Pancreas (tissue), 10 donors: ENCODE data around the gene COL21A1. TPM values are rescaled to one million over a fixed set of nuclear protein-coding genes. Genes with fewer than 3 reads are reported as not detected.

Experiments used
- ATAC-seq, 4 donors: fragments of 200-7000 bp; cut with Tn5 transposase; one replicate each; pipeline versions ENCODE4 v1.8.0 to v1.9.1; 2020; ENCODE audit warnings: mild to moderate bottlenecking in 4 of 4, moderate library complexity in 4 of 4
- DNase-seq, 6 donors: peaks; one replicate each; pipeline ENCODE4 v3.0.0-alpha.2; 2020
- FAIRE-seq: peaks from 2 replicates; lab custom pipeline; 2012; peaks lifted over from hg19 to GRCh38; lab: Jason Lieb, UNC
- H3K27ac ChIP-seq, 4 donors: fragments of 200-600 bp; sonication (generic); 1 replicate in 3 of 4; 2 replicates in 1 of 4; pipeline versions ENCODE4 v1.5.0 to v1.8.0; 2020
- H3K27me3 ChIP-seq, 4 donors: fragments of 200-600 bp; one replicate each; pipeline ENCODE4 v1.8.0; 2021
- H3K36me3 ChIP-seq, 3 donors: fragments of 200-600 bp; sonication (generic) in 1 of 3; one replicate each; pipeline versions ENCODE4 v1.5.0 to v1.8.0; 2020 to 2021
- H3K4me1 ChIP-seq, 3 donors: fragments of 200-600 bp; one replicate each; pipeline ENCODE4 v1.8.0; 2021
- H3K4me3 ChIP-seq, 4 donors: fragments of 200-600 bp; sonication (generic) in 2 of 4; one replicate each; pipeline versions ENCODE4 v1.5.0 to v1.8.0; 2020 to 2021
- H3K9me3 ChIP-seq, 4 donors: fragments of 200-600 bp; one replicate each; pipeline ENCODE4 v1.8.0; 2021
- CTCF ChIP-seq, 4 donors: fragments of 200-600 bp; sonication (generic) in 3 of 4; IDR thresholded peaks; one replicate each; pipeline versions ENCODE4 v1.5.0 to v1.8.0; 2021; ENCODE audit warnings: antibody characterized with exemption in 4 of 4
- WGBS, 2 donors: extraction: QIAGEN DNeasy Blood & Tissue Kit; methylation state at CpG; one replicate each; pipeline ENCODE4 v1.1.7; 2013; 5-methylcytosine and 5-hydroxymethylcytosine counted together
- intact Hi-C, 3 donors: fragments of 100-400 bp; cut with DNase I; formaldehyde crosslinking; loops; one replicate each; pipeline versions ENCODE4 v1.11.1 to v1.14.2; 2022
- polyA plus RNA-seq, 2 donors: library from polyadenylated mRNA; stranded (reverse); fragments of 200-250 nt; gene quantifications; one replicate each; pipeline ENCODE4 v1.2.3, GENCODE V29; 2013
- total RNA-seq, 6 donors: library from RNA; stranded (reverse); fragmentation: NEBNext Ultra II Directional in 4 of 6; extraction: Animal tissue kit (Norgen Biotek cat#: 25700) in 4 of 6; gene quantifications; one replicate each; pipeline versions ENCODE4 v1.2.1 to v1.2.4, GENCODE V29; 2021 to 2023
- donor health status: healthy with polysubstance abuse.
- donor health status: DM: no; HTN: no; CAD: no; lungs with moderate emphysema.
- donor health status: DM: no; HTN: no; CAD: no.
- donor health status: control.
- donor health status: control.
- donor health status: Bipolar disorder and iron deficiency.
- donor health status: DM: yes; HTN: yes; CAD: no.
- donor health status: DM: no; HTN: no; CAD: no.
- donor health status: DM: no; HTN: no; CAD: no.
- donor health status: DM: yes; HTN: yes; CAD: no.

COL21A1 gene
- total and polyA plus RNA-seq, 8 donors, result 0.28 to 1.8 (median 0.60) TPM

- Histone ChIP-seq H3K36me3 (no peaks in the 10 kb centered on the region), H3K4me1 (no peaks in the 10 kb centered on the region), H3K9me3 (no peaks in the 10 kb centered on the region), H3K27ac (no peak overlapping the region), H3K4me3 (no peak overlapping the region), H3K27me3 (no peaks in the 10 kb centered on the region)
- DNase-seq (no peak), ATAC-seq (no peak), FAIRE-seq (no peak)
- intact Hi-C loops, result no loop called here
- no peak for TF ChIP-seq CTCF (IDR thresholded peaks at IDR 0.05)
Measured at GRCh38 chr6:56096541-56096940, 150.8 kb downstream of the COL21A1 start.

GRCh38 chr6:56093776-56094175 lies 153.6 kb downstream of the COL21A1 start:
- Histone ChIP-seq H3K4me1 (no peaks in the 10 kb centered on the region), H3K27me3 (no peaks in the 10 kb centered on the region), H3K4me3 (no peak overlapping the region), H3K36me3 (no peaks in the 10 kb centered on the region), H3K27ac (no peak overlapping the region), H3K9me3 (no peaks in the 10 kb centered on the region)
- 89 to 94% methylated on average over 1 of the region's 1 CpG for WGBS, 2 donors
- ATAC-seq, result no peak
- no peak for DNase-seq
- no peak for FAIRE-seq
- no peak for TF ChIP-seq CTCF (IDR thresholded peaks at IDR 0.05)
- intact Hi-C loops, result no loop called here

- H3K9me3 ChIP-seq, result no peaks in the 10 kb centered on the region
- FAIRE-seq, result no peak
- WGBS, 2 donors, result 41 to 45% methylated on average over 3 of the region's 3 CpGs
- no peaks in the 10 kb centered on the region for H3K27me3 ChIP-seq
- TF ChIP-seq CTCF (IDR thresholded peaks at IDR 0.05), result no peak
- H3K4me1 ChIP-seq, result no peaks in the 10 kb centered on the region
- intact Hi-C loops, result no loop called here
- no peak for DNase-seq
- peak in 3 of 4 donors; percentile 60 to 72 (median 65) for ATAC-seq
- no peaks in the 10 kb centered on the region for H3K36me3 ChIP-seq
- H3K4me3 ChIP-seq, result no peak overlapping the region
- peak overlapping the region in 2 of 4 donors; percentile 26 to 42 for H3K27ac ChIP-seq
Measured at GRCh38 chr6:56091159-56091869, 156.1 kb downstream of the COL21A1 start.

GRCh38 chr6:56088641-56089040 lies 158.7 kb downstream of the COL21A1 start:
- DNase-seq (no peak), ATAC-seq (no peak), FAIRE-seq (no peak)
- intact Hi-C loops, result no loop called here
- TF ChIP-seq CTCF (IDR thresholded peaks at IDR 0.05), result no peak
- Histone ChIP-seq H3K27ac (no peak overlapping the region), H3K9me3 (no peaks in the 10 kb centered on the region), H3K27me3 (no peaks in the 10 kb centered on the region), H3K4me1 (no peaks in the 10 kb centered on the region), H3K4me3 (no peak overlapping the region), H3K36me3 (no peaks in the 10 kb centered on the region)
- WGBS, 2 donors, result 70 to 80% methylated on average over 4 of the region's 4 CpGs

GRCh38 chr6:56087421-56087820 lies 160.0 kb downstream of the COL21A1 start:
- no peaks in the 10 kb centered on the region for H3K4me1 ChIP-seq
- ATAC-seq (no peak), DNase-seq (no peak), FAIRE-seq (no peak)
- H3K27me3 ChIP-seq, result no peaks in the 10 kb centered on the region
- H3K36me3 ChIP-seq, result no peaks in the 10 kb centered on the region
- no peaks in the 10 kb centered on the region for H3K9me3 ChIP-seq
- no peak for TF ChIP-seq CTCF (IDR thresholded peaks at IDR 0.05)
- H3K4me3 ChIP-seq, result no peak overlapping the region
- intact Hi-C loops, result no loop called here
- H3K27ac ChIP-seq, result no peak overlapping the region
